NCI-H1930 (cell line): Measurements from ENCODE around the gene SHC2.

Experiments used
- DNase-seq, 2 experiments: peaks; one replicate each; lab custom pipeline; 2025; lab: John Stamatoyannopoulos, UW

SHC2 gene

DNA sequence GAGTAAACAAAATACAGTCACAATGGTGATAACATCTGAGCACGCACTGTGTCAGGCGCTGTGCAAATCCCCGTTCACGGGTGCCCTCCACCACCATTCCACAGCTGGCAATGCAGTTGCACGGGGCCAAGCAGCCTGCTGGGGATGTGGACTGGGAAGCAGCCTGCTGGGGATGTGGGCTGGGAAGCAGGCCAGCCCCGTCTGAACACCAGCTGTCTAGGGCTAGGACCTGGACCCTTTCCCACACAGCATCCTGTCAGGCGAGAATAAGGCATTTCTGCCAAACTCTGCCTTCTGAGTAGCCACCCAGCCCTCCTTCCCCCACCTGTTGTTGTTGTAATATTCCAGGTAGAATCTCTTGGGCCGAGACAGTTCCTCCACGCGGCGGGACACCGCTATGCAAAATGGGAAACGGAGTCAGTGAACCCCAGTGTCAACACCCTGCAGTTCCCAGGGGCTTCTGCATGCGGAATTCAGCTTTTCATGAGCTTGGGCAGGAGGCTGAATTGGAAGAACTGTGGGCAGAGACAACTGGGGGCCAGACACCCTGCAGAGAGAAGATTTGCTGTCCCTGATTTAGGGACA, 88.4 kb downstream of the SHC2 start:
- DNase-seq = no peak

DNA sequence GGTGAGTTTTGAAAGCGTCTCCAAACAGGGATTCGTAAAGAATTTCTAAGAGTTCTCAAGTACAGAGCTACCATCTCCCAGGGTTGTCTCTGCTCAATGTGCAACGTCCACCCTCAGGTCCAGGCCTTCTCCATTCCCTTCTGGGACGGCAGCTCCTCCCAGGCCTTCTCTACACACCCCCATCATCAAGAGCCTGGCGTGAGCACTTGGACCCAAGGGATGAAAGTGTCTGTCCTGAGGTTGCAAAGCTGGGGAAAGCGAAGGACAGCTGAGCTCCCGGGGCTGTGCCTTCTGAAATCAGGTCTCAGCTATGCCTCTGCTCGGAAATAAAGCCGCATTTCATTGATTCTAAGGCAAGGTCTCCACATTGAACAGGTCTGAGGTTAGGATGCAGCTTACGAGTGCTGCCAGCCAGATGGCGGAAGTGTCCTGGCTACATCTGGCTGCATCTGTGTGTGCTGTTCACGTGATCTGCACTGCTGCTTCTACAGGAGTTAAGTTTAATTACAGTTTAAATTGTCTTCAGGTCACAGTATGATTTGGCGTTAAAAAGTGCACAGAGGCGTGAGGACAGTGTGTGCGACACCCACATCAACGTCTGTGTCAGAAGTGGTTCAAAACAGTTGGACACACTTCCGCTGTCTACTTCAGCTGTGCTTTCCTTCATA, 89.2 kb downstream of the SHC2 start:
- DNase-seq = no peak

GRCh38 chr19:370641-371330, 90.0 kb downstream of the SHC2 start:
- no peak for DNase-seq

GRCh38 chr19:369876-370275, 91.0 kb downstream of the SHC2 start:
- DNase-seq = no peak

- DNase-seq = no peak
Measured at GRCh38 chr19:369256-369655, 91.6 kb downstream of the SHC2 start.

GRCh38 chr19:368630-369024, 92.2 kb downstream of the SHC2 start:
- no peak for DNase-seq

- DNase-seq = no peak
Measured at GRCh38 chr19:367963-368629, 92.7 kb downstream of the SHC2 start.

GRCh38 chr19:367561-367960, 93.3 kb downstream of the SHC2 start:
- no peak for DNase-seq

- no peak for DNase-seq
Measured at GRCh38 chr19:366951-367350, 93.9 kb downstream of the SHC2 start.
